NT2/D1 (cell line): ENCODE data around the gene CLEC3B.

ENCODE experiments used
- DNase-seq: peaks from one replicate; pipeline ENCODE4 v3.0.0-alpha.2; 2011; ENCODE audit warnings: low read depth, low spot score
- H3K27me3 ChIP-seq: 2 replicates; pipeline ENCODE4 v1.6.0; 2011; ENCODE audit warnings: mild to moderate bottlenecking; ENCODE audit not compliant: insufficient read length, insufficient read depth
- H3K36me3 ChIP-seq: 2 replicates; pipeline ENCODE4 v1.6.1; 2011; ENCODE audit warnings: mild to moderate bottlenecking, low read length, mixed read lengths; ENCODE audit not compliant: insufficient read depth, insufficient read length
- H3K4me1 ChIP-seq: 2 replicates; pipeline ENCODE4 v1.5.1; 2011; ENCODE audit not compliant: insufficient read depth, insufficient read length
- H3K4me3 ChIP-seq: 2 replicates; pipeline ENCODE4 v1.5.1; 2011; ENCODE audit warnings: low read depth; ENCODE audit not compliant: insufficient read length
- H3K9ac ChIP-seq: 2 replicates; pipeline ENCODE4 v1.6.0; 2011; ENCODE audit warnings: low read depth; ENCODE audit not compliant: insufficient read length
- H3K9me3 ChIP-seq: 2 replicates; pipeline ENCODE4 v1.5.1; 2011; ENCODE audit warnings: mild to moderate bottlenecking, low read length; ENCODE audit not compliant: insufficient read depth
- SUZ12 ChIP-seq: IDR thresholded peaks from 2 replicates; pipeline ENCODE4 v1.6.1; 2011; ENCODE audit not compliant: insufficient read length, insufficient read depth; ENCODE audit errors: extremely low read depth
- YY1 ChIP-seq: IDR thresholded peaks from 2 replicates; pipeline ENCODE4 v1.6.1; 2011; ENCODE audit not compliant: insufficient read length, insufficient read depth
- ZNF274 ChIP-seq: IDR thresholded peaks from 2 replicates; pipeline ENCODE4 v1.6.1; 2011; ENCODE audit warnings: mild to moderate bottlenecking, low read depth, low read length

The CLEC3B gene

DNA sequence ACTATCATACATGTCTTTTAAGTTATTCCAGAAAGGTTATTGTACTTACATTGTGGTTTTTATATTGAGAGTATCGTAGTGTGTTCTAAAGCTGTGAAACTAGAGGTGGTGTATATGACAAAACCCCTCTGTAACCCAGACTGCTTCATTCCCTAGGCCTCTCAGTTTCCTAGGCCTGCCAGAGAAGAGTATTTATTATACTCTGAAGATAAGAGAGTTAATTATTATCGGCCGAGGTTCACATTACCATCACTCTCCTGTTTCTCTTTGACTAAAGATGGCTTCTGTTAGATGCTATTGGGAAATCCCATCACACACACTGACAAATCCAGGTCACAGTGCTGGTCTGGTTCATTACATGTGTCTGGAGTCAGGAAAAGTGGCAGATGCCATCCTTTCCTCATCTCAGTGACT, 29.5 kb upstream of the CLEC3B start:
- H3K27me3 ChIP-seq: no peaks in the 10 kb centered on the region

DNA sequence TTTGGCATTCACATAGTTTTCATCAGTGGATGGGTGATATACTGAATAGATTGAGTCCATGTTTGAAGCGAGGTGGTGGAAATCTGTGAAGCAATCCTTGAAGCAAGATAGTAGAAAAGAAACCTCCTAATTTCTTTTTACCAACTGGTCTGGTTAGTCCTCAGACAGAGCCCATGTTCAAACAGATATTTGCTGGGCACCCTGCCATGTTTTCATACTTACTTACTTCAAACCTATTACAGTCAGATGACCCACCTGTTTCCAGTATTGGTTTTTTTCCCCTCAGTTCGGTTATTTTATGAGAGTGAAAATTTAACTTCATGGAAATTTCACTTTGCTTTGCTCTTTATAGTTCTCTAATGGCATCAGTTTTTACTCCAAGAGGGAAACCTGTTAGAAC, 26.3 kb upstream of the CLEC3B start:
- TF ChIP-seq ZNF274 (no peak), SUZ12 (no peak), YY1 (no peak)
- Histone ChIP-seq H3K4me3 (no peak overlapping the region), H3K27me3 (no peaks in the 10 kb centered on the region), H3K9me3 (peaks cover 22% of the 10 kb centered on the region), H3K36me3 (peaks cover 91% of the 10 kb centered on the region), H3K9ac (no peak overlapping the region), H3K4me1 (no peaks in the 10 kb centered on the region)
- no peak for DNase-seq

More for the DNA sequence above, 29.5 kb upstream of the CLEC3B start:
- DNase-seq: no peak
- peaks cover 81% of the 10 kb centered on the region for H3K36me3 ChIP-seq
- no peak overlapping the region for H3K9ac ChIP-seq
- no peaks in the 10 kb centered on the region for H3K4me1 ChIP-seq
- no peak overlapping the region for H3K4me3 ChIP-seq
- no peaks in the 10 kb centered on the region for H3K9me3 ChIP-seq
- TF ChIP-seq YY1 (no peak), SUZ12 (no peak), ZNF274 (no peak)

DNA sequence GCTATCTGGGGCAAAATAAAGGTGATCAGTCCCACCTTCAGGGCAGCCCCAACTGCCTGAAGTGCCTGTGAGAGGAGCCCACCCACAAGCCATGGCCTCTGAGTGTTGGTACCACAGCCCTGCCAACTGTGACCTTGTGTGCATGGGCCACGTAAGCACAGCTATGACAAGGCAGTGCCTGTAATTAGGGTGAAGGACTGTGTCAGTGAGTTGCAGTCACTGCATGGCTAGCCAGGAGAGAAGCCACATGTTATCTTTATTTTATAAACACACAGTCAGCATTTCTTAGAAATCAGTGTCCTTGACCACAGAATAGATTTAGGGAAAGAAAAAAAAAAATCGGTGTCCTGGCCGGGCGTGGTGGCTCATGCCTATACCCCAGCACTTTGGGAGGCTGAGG, 25.3 kb upstream of the CLEC3B start:
- H3K4me1 ChIP-seq: no peaks in the 10 kb centered on the region
- no peak overlapping the region for H3K4me3 ChIP-seq
- no peak for DNase-seq
- TF ChIP-seq YY1 (no peak), SUZ12 (no peak), ZNF274 (no peak)
- peaks cover 26% of the 10 kb centered on the region for H3K9me3 ChIP-seq
- H3K27me3 ChIP-seq: no peaks in the 10 kb centered on the region
- H3K36me3 ChIP-seq: peaks cover 93% of the 10 kb centered on the region
- H3K9ac ChIP-seq: no peak overlapping the region

DNA sequence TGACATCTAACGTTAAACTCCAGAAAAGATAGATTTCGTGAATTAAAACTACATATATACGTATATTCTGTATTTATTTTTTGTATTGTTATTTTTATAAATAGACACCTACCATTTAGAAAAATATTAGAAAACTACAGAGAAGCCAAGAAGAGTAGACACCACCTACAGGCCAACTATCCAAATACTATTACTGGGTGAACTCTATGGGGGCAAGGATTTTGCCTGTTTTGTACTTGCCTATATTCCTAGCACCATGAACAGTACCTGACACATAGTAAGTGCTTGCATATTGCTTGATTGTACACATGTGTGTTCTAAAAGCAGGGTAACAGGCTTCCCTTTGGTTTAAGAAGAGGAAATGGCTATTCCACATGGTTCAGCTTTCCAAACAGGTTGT, 24.4 kb upstream of the CLEC3B start:
- H3K4me3 ChIP-seq: no peak overlapping the region
- H3K36me3 ChIP-seq: peaks cover 86% of the 10 kb centered on the region
- peaks cover 26% of the 10 kb centered on the region for H3K9me3 ChIP-seq
- DNase-seq: no peak
- H3K4me1 ChIP-seq: no peaks in the 10 kb centered on the region
- TF ChIP-seq SUZ12 (no peak), ZNF274 (no peak), YY1 (no peak)
- H3K9ac ChIP-seq: no peak overlapping the region
- no peaks in the 10 kb centered on the region for H3K27me3 ChIP-seq

DNA sequence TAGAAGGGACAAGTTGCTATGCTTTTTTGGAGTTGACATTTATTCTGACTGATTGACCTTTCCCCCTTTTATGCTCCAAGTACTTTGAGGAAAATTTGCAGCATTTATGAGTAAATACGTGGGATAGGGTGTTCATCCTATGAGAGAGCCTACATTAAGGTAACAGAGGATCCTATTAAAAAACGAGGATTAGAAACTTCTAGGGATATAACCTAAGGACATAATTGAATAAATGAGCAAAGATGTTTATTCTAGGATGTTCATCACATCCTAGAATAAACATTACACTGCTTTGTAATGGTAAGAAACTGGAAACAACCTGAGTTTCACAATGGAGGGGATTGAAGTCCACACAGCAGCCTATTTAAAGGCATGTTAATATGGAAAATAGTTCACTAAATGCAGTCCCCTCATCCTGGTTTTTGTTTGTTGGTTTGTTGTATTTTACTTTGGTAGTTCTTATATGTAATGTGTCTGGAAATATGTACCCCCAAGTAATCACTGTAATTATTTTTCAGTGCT, 23.9 kb upstream of the CLEC3B start:
- no peak overlapping the region for H3K9ac ChIP-seq
- peaks cover 26% of the 10 kb centered on the region for H3K9me3 ChIP-seq
- TF ChIP-seq ZNF274 (no peak), YY1 (no peak), SUZ12 (no peak)
- H3K36me3 ChIP-seq: peaks cover 86% of the 10 kb centered on the region
- no peak for DNase-seq
- H3K4me1 ChIP-seq: no peaks in the 10 kb centered on the region
- no peaks in the 10 kb centered on the region for H3K27me3 ChIP-seq
- no peak overlapping the region for H3K4me3 ChIP-seq

DNA sequence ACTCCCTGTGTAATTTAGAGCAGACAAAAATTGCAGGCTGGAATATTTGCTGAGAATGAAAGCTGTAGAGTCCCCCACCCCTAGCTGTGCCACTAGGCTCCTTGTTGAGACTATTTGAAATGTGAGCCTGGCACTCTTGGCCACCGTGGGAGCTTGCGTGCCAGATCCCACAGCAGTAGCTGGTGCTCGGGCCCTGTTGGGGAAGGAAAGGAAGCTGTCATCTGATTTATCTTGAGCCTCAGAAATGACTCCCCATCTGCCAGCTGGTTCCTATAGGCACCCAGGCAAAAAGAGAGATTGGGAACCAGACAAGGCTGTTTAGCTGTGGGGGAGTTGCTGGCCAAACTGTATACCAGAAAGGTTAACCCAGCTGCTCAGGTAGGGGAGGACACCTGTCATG, 23.4 kb upstream of the CLEC3B start:
- Histone ChIP-seq H3K36me3 (peaks cover 86% of the 10 kb centered on the region), H3K4me1 (no peaks in the 10 kb centered on the region), H3K9ac (no peak overlapping the region), H3K9me3 (peaks cover 26% of the 10 kb centered on the region), H3K27me3 (no peaks in the 10 kb centered on the region), H3K4me3 (no peak overlapping the region)
- TF ChIP-seq SUZ12: no peak
- TF ChIP-seq YY1: no peak
- no peak for TF ChIP-seq ZNF274
- no peak for DNase-seq

DNA sequence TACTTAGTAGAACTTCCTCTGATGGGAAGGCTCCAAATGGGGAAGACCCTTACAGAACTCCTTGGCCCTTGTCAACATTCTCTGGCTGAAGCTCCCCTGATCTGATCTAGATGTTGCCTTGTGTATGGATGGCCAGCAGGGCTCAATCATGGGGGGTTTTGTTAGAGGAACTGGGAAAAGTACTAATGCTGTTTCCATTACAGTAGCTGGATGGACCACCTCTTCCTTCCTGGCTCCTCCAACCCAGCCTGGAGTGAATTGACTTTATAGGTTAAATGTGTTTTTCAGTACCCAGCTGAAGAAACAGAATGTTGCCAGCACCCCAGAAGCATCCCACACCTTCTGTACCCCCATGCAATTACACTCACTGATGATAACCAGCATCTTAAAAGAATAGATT, 22.7 kb upstream of the CLEC3B start:
- Histone ChIP-seq H3K27me3 (no peaks in the 10 kb centered on the region), H3K36me3 (peaks cover 86% of the 10 kb centered on the region), H3K4me3 (no peak overlapping the region), H3K9ac (no peak overlapping the region), H3K9me3 (peaks cover 26% of the 10 kb centered on the region), H3K4me1 (no peaks in the 10 kb centered on the region)
- no peak for DNase-seq
- TF ChIP-seq YY1: no peak
- TF ChIP-seq SUZ12: no peak
- no peak for TF ChIP-seq ZNF274
